K562 (cell line): ENCODE results near the gene URI1. TPM values are rescaled to one million over a fixed set of nuclear protein-coding genes. Genes with fewer than 3 reads are reported as not detected.
A peak's percentile ranks its signal among the peaks of the same experiment; 100 is the strongest.

Experiments
- ATAC-seq: fragments of 200-7000 bp; cut with Tn5 transposase; 3 replicates; pipeline ENCODE4 v1.9.1; 2020; ENCODE audit warnings: moderate library complexity
- BruUV-seq: library from RNA; stranded (reverse); fragments of 400-500 nt; replicated peaks from 2 replicates; lab custom pipeline; 2021; lab: Mats Ljungman, UMichigan
- CTCF ChIA-PET: fragments of 300-600 bp; formaldehyde crosslinking; extraction: SDS; loops from one replicate; lab custom pipeline; 2021; ENCODE audit warnings: low intra/inter-chr PET ratio; lab: Yijun Ruan, JAX
- POLR2A ChIA-PET: fragments of 300-600, 350-650 bp; sonication (Branson Sonifier 250); formaldehyde crosslinking; extraction: SDS; loops from one replicate; lab custom pipeline; 2021; ENCODE audit warnings: antibody characterized with exemption, inconsistent platforms; lab: Yijun Ruan, JAX
- DNase-seq, 4 experiments: peaks; one replicate each; pipeline versions ENCODE4 v3.0.0 to v3.0.0-alpha.2; 2011 to 2018; ENCODE audit warnings: low spot score in 3 of 4, mixed read lengths in 3 of 4; ENCODE audit errors: extremely low read depth in 1 of 4
- FAIRE-seq: peaks from 2 replicates; lab custom pipeline; 2011; peaks lifted over from hg19 to GRCh38; lab: Jason Lieb, UNC
- H2AFZ ChIP-seq: 2 replicates; pipeline ENCODE4 v1.6.0; 2011; ENCODE audit warnings: low read depth, low read length, control low read depth, inconsistent platforms
- H3K27ac ChIP-seq: fragments of 200-600 bp; 3 replicates; pipeline ENCODE4 v1.8.0; 2011; ENCODE audit warnings: low read depth, mild to moderate bottlenecking, control low read depth, inconsistent platforms, low read length, moderate library complexity, mixed read lengths; ENCODE audit errors: extremely low read depth
- H3K27me3 ChIP-seq, 2 experiments: fragments of 300-600 bp in 1 of 2; 2 replicates in 1 of 2; 3 replicates in 1 of 2; pipeline versions ENCODE4 v1.6.0 to v1.8.0; 2011; ENCODE audit warnings: inconsistent platforms in 2 of 2, low read length in 2 of 2, mild to moderate bottlenecking in 1 of 2, mixed read lengths in 1 of 2, moderate library complexity in 1 of 2; ENCODE audit not compliant: control insufficient read depth in 2 of 2, insufficient read depth in 2 of 2
- H3K36me3 ChIP-seq: fragments of 300-600 bp; 3 replicates; pipeline ENCODE4 v1.8.0; 2011; ENCODE audit warnings: mild to moderate bottlenecking, low read length, inconsistent platforms; ENCODE audit not compliant: control insufficient read depth, insufficient read depth
- H3K4me1 ChIP-seq, 2 experiments: fragments of 200-600 bp in 1 of 2; replicated peaks in 1 of 2; 2 replicates in 1 of 2; 3 replicates in 1 of 2; pipeline versions ENCODE4 v1.5.1 to v1.8.0; 2011; ENCODE audit warnings: inconsistent platforms in 2 of 2, low read length in 2 of 2, mild to moderate bottlenecking in 1 of 2, mixed read lengths in 1 of 2, moderate library complexity in 1 of 2; ENCODE audit not compliant: control insufficient read depth in 2 of 2, insufficient read depth in 2 of 2
- H3K4me2 ChIP-seq: 2 replicates; pipeline ENCODE4 v1.6.1; 2011; ENCODE audit warnings: low read length, control low read depth, inconsistent platforms, mixed read lengths; ENCODE audit not compliant: insufficient read depth
- H3K4me3 ChIP-seq: fragments of 200-600 bp; sonication (generic), shearing (Covaris generic); 2 replicates; pipeline ENCODE4 v1.5.1; 2016; ENCODE audit warnings: control low read depth, inconsistent platforms
- H3K79me2 ChIP-seq: fragments of 200-600 bp; 3 replicates; pipeline ENCODE4 v1.8.0; 2011; ENCODE audit warnings: low read length, inconsistent platforms; ENCODE audit not compliant: control insufficient read depth, insufficient read depth
- H3K9ac ChIP-seq, 2 experiments: 2 replicates each; pipeline versions ENCODE4 v1.6.0 to v1.6.1; 2011; ENCODE audit warnings: low read depth in 2 of 2, low read length in 2 of 2, control low read depth in 1 of 2, inconsistent platforms in 1 of 2, mild to moderate bottlenecking in 1 of 2, mixed read lengths in 1 of 2; ENCODE audit not compliant: insufficient read depth in 1 of 2
- H3K9me1 ChIP-seq: one replicate; pipeline ENCODE4 v1.6.0; 2011; ENCODE audit warnings: inconsistent platforms, mild to moderate bottlenecking, low read length, moderate library complexity; ENCODE audit not compliant: control insufficient read depth, insufficient read depth
- H3K9me3 ChIP-seq: replicated peaks from 2 replicates; pipeline ENCODE4 v1.5.1; 2011; ENCODE audit warnings: low read depth, low read length, inconsistent platforms; ENCODE audit not compliant: control insufficient read depth, insufficient read depth
- H4K20me1 ChIP-seq: replicated peaks from 2 replicates; pipeline ENCODE4 v1.6.1; 2011; ENCODE audit warnings: low read length, inconsistent platforms, mixed read lengths; ENCODE audit not compliant: control insufficient read depth, insufficient read depth
- ARID3A ChIP-seq: IDR thresholded peaks from 2 replicates; pipeline ENCODE4 v1.6.1; 2012; ENCODE audit warnings: low read depth, low read length, improper control_type of control experiment, borderline replicate concordance
- BRD9 ChIP-seq: fragments of 450-650 bp; IDR thresholded peaks from 2 replicates; pipeline ENCODE4 v1.6.1; 2018; ENCODE audit warnings: low read depth; ENCODE audit not compliant: partially characterized antibody
- CC2D1A ChIP-seq: fragments of 450-650 bp; IDR thresholded peaks from 2 replicates; pipeline ENCODE4 v1.6.1; 2017; ENCODE audit warnings: mild to moderate bottlenecking
- CCNT2 ChIP-seq: IDR thresholded peaks from 2 replicates; pipeline ENCODE4 v1.6.1; 2011; ENCODE audit warnings: borderline replicate concordance, low read depth, mild to moderate bottlenecking, moderate library complexity, mixed read lengths, low read length; ENCODE audit not compliant: insufficient read length; ENCODE audit errors: extremely low read depth
- CHCHD3 ChIP-seq: fragments of 250-450 bp; sonication (Bioruptor Pico); IDR thresholded peaks from 2 replicates; pipeline ENCODE4 v2.1.2; 2022; ENCODE audit warnings: mild to moderate bottlenecking
- CREB3L1 ChIP-seq: fragments of 450-650 bp; IDR thresholded peaks from 2 replicates; pipeline ENCODE4 v1.6.1; 2014; ENCODE audit warnings: low read depth, mild to moderate bottlenecking, moderate library complexity, borderline replicate concordance
- CREM ChIP-seq: IDR thresholded peaks from 2 replicates; pipeline ENCODE4 v1.6.1; 2014; ENCODE audit warnings: antibody characterized with exemption, low read depth
- CXXC5 ChIP-seq: fragments of 250-450 bp; sonication (Bioruptor Pico); IDR thresholded peaks from 2 replicates; pipeline ENCODE4 v1.8.0; 2022; ENCODE audit warnings: inconsistent platforms, mild to moderate bottlenecking, moderate library complexity
- FOXK2 ChIP-seq, 2 experiments: fragments of 450-650 bp; IDR thresholded peaks in 1 of 2; conservative IDR thresholded peaks in 1 of 2; 2 replicates each; pipeline ENCODE4 v1.6.1; 2016; ENCODE audit warnings: low read depth in 2 of 2, mild to moderate bottlenecking in 1 of 2
- HDAC1 ChIP-seq, 2 experiments: fragments of 450-650 bp; IDR thresholded peaks; 2 replicates each; pipeline ENCODE4 v1.6.1; 2016 to 2017; ENCODE audit warnings: inconsistent platforms in 1 of 2, mild to moderate bottlenecking in 1 of 2, moderate library complexity in 1 of 2
- KLF16 ChIP-seq: IDR thresholded peaks from 2 replicates; pipeline ENCODE4 v1.6.1; 2016; ENCODE audit warnings: antibody characterized with exemption
- MEF2A ChIP-seq: IDR thresholded peaks from 2 replicates; pipeline ENCODE4 v1.6.1; 2011; ENCODE audit warnings: low read depth, mild to moderate bottlenecking, low read length, moderate library complexity; ENCODE audit not compliant: control insufficient read depth
- MYC ChIP-seq, 2 experiments: fragments of 250-450 bp in 1 of 2; sonication (Bioruptor Pico) in 1 of 2; IDR thresholded peaks; 2 replicates each; pipeline versions ENCODE4 v1.5.1 to v1.6.1; 2012 to 2021; ENCODE audit warnings: low read depth in 2 of 2, borderline replicate concordance in 1 of 2, improper control_type of control experiment in 1 of 2, low read length in 1 of 2, mild to moderate bottlenecking in 1 of 2, moderate library complexity in 1 of 2
- OTX1 ChIP-seq: fragments of 450-650 bp; formaldehyde crosslinking; IDR thresholded peaks from 2 replicates; pipeline ENCODE4 v1.4.0; 2022; ENCODE audit warnings: mild to moderate bottlenecking
- RFX7 ChIP-seq: fragments of 250-450 bp; sonication (Bioruptor Pico); IDR thresholded peaks from 2 replicates; pipeline ENCODE4 v1.5.1; 2021; ENCODE audit warnings: mild to moderate bottlenecking
- SMAD3 ChIP-seq: fragments of 450-650 bp; formaldehyde crosslinking; conservative IDR thresholded peaks from 2 replicates; pipeline ENCODE4 v1.4.0; 2020; ENCODE audit warnings: mild to moderate bottlenecking
- TCF3 ChIP-seq: sonication (generic); formaldehyde crosslinking; IDR thresholded peaks from 2 replicates; pipeline ENCODE4 v1.4.0; 2020; ENCODE audit warnings: mild to moderate bottlenecking, missing genetic modification reagents
- ZBTB17 ChIP-seq: fragments of 450-650 bp; formaldehyde crosslinking; IDR thresholded peaks from 2 replicates; pipeline ENCODE4 v1.4.0; 2020; ENCODE audit warnings: mild to moderate bottlenecking
- WGBS: fragments of 100-300 bp; shearing (Covaris generic); methylation state at CpG from one replicate; pipeline ENCODE4 v1.1.6; 2016; ENCODE audit warnings: low coverage, mixed read lengths; ENCODE audit not compliant: insufficient coverage; ENCODE audit errors: missing lambda C conversion rate; 5-methylcytosine and 5-hydroxymethylcytosine counted together
- in situ Hi-C: fragments of 300-500 bp; cut with MboI; formaldehyde crosslinking; loops from 4 replicates; pipeline ENCODE4 v1.15.0; 2018; ENCODE audit warnings: inconsistent platforms, mixed read lengths
- intact Hi-C: fragments of 100-400 bp; cut with micrococcal nuclease; formaldehyde crosslinking; loops from 2 replicates; pipeline ENCODE4 v1.14.2; 2022
- polyA plus RNA-seq, 8 experiments: library from polyadenylated mRNA; depleted of rRNA in 4 of 8; stranded (reverse) in 5 of 8; unstranded in 3 of 8; fragments of >200 nt; fragmentation: Nextera tagmentation in 2 of 8; fragmentation: Illumina TruSeq in 1 of 8; extraction: Ambion mirVana in 2 of 8; extraction: Trizol in 1 of 8; gene quantifications; 2 replicates each; pipeline versions ENCODE4 v1.2.1 to v1.2.3, GENCODE V29; 2011 to 2014; ENCODE audit warnings: inconsistent platforms in 1 of 8, missing spikeins in 1 of 8
- total RNA-seq, 7 experiments: library from RNA; depleted of rRNA in 6 of 7; stranded (reverse); fragments of >200 nt in 6 of 7; fragmentation: Illumina TruSeq in 2 of 7; extraction: Trizol in 2 of 7; gene quantifications; 2 replicates each; pipeline versions ENCODE4 v1.2.1 to v1.2.3, GENCODE V29; 2011 to 2021; ENCODE audit warnings: low replicate concordance in 1 of 7

The URI1 gene
- total and polyA plus RNA-seq, 9 of the 15 experiments (the other 6 are each of a cell fraction or from before 2014, with no cell fraction given) = 16.9 to 87.4 (median 63.9) TPM

DNA sequence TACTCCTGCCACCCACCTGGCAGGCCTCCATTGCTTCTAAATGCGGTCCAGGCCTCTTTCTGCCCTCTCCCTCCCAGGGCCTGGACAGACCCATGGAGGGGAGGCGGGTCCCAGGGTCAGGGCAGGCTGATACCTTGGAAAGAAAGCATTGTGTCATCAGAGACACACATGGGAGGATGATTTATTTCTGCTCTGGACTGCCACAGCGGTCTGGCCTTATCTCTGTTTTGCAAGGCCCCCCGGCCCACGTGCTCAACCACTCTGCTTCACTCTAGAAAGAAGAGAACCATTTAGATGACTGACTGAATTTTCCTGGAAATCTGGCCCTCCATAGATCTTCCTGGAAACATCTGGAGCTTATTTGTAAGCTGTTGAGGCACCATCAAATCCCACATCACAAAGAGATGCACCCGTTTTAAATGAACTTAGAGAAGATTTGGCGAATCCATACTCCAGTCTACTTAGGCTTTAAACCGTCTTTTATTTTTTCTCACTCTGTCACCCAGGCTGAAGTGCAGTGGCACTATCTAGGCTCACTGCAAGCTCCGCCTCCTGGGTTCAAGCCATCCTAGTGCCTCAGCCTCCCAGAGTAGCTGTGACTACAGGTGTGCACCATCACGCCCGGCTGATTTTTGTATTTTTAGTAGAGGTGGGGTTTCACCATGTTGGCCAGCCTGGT lies 48.3 kb upstream of the URI1 start:
- FAIRE-seq = peak; percentile 96
- Histone ChIP-seq H3K79me2 (no peaks in the 10 kb centered on the region), H3K36me3 (no peaks in the 10 kb centered on the region), H3K9me1 (no peaks in the 10 kb centered on the region), H3K9me3 (no peaks in the 10 kb centered on the region), H3K27ac (peak overlapping the region; percentile 14; the same call in 1 of the 3 replicates), H3K4me2 (peak overlapping the region; percentile 13; the same call in 1 of the 2 replicates), H3K9ac (no peak overlapping the region), H3K4me3 (no peak overlapping the region), H4K20me1 (0 out of 2 replicates have a peak, but pooled peaks cover 14% of the 10 kb centered on the region), H3K4me1 (peaks cover 23 to 29% of the 10 kb centered on the region in 2 experiments), H3K27me3 (no peaks in the 10 kb centered on the region), H2AFZ (no peak overlapping the region)
- intact Hi-C loops = loop anchor here (5.0 kb wide), 1 partner anchor 49 kb away; the partner anchor contains the start of gene URI1
- 2% methylated on average over 10 of the region's 11 CpGs for WGBS
- BruUV-seq = no TSS peak
- peak; percentile 92 to 97 (median 94) for DNase-seq
- peak; percentile 99 for ATAC-seq
- ChIA-PET CTCF (no interaction called here), POLR2A (interaction anchor here (0.6 to 1.6 kb wide), 4 partner anchors 9 to 93 kb away, joined by 3 read pairs; no protein-coding TSS in a partner anchor)
- in situ Hi-C loops = no loop called here
- TF ChIP-seq TCF3 (peak; percentile 99), CC2D1A (peak; percentile 91; the same call in 1 of the 2 replicates), BRD9 (no peak), HDAC1 (IDR thresholded peaks at IDR 0.05) (peak; percentile 76 to 97; a peak in 3 of 4 replicates), ARID3A (peak; percentile 95), OTX1 (no peak), CXXC5 (CRISPR knock-in tag) (peak; percentile 90), MYC (IDR thresholded peaks at IDR 0.05; ENCODE audit: low read depth, low read length) (peak; percentile 99), MYC (CRISPR knock-in tag; IDR thresholded peaks at IDR 0.05; ENCODE audit: borderline replicate concordance, low read depth) (no peak), FOXK2 (conservative IDR thresholded peaks at IDR 0.05 in 1 of 2, IDR thresholded peaks at IDR 0.05 in 1 of 2; ENCODE audit: low read depth in 2 of 2) (peak; percentile 64 to 73; a peak in 3 of 4 replicates), CREB3L1 (peak; percentile 95; the same call in 1 of the 2 replicates), CHCHD3 (CRISPR knock-in tag) (no peak), SMAD3 (peak; percentile 76; the same call in 1 of the 2 replicates), CCNT2 (peak; percentile 63), ZBTB17 (peak; percentile 38; the same call in 1 of the 2 replicates), MEF2A (0 out of 2 replicates have a peak, but pooled peaks have one; percentile 8), CREM (peak; percentile 67), KLF16 (peak; percentile 92), RFX7 (no peak)
